Glutamatergic neuron (in vitro differentiated cells): ENCODE measurements around the gene CEP128. TPM values are rescaled to one million over a fixed set of nuclear protein-coding genes. Genes with fewer than 3 reads are reported as not detected.

ENCODE experiments used
- DNase-seq: peaks from one replicate; pipeline ENCODE4 v3.0.0; 2022
- H3K27ac Mint-ChIP-seq: one replicate; pipeline ENCODE4 v1.8.0; 2020; ENCODE audit warnings: mild to moderate bottlenecking, mixed read lengths, inconsistent platforms; ENCODE audit not compliant: unreplicated experiment
- H3K27me3 Mint-ChIP-seq: one replicate; pipeline ENCODE4 v1.8.0; 2020; ENCODE audit warnings: mild to moderate bottlenecking, moderate library complexity, mixed read lengths, inconsistent platforms; ENCODE audit not compliant: unreplicated experiment
- H3K36me3 Mint-ChIP-seq: one replicate; pipeline ENCODE4 v1.8.0; 2020; ENCODE audit warnings: mild to moderate bottlenecking, mixed read lengths, inconsistent platforms; ENCODE audit not compliant: unreplicated experiment
- H3K4me1 Mint-ChIP-seq: one replicate; pipeline ENCODE4 v1.8.0; 2020; ENCODE audit warnings: mild to moderate bottlenecking, low read depth, mixed read lengths, inconsistent platforms; ENCODE audit not compliant: unreplicated experiment
- H3K4me3 Mint-ChIP-seq: one replicate; pipeline ENCODE4 v1.8.0; 2020; ENCODE audit warnings: mild to moderate bottlenecking, mixed read lengths, inconsistent platforms; ENCODE audit not compliant: unreplicated experiment
- H3K9me3 Mint-ChIP-seq: one replicate; pipeline ENCODE4 v1.8.0; 2020; ENCODE audit warnings: mild to moderate bottlenecking, moderate library complexity, mixed read lengths, inconsistent platforms; ENCODE audit not compliant: unreplicated experiment
- total RNA-seq: library from RNA; stranded (reverse); fragmentation: NEBNext Ultra II Directional; extraction: Animal tissue kit (Norgen Biotek cat#: 25700); gene quantifications from one replicate; pipeline ENCODE4 v1.2.1, GENCODE V29; 2021; ENCODE audit not compliant: unreplicated experiment
- TF ChIP-seq, protein P1 (sequence below): fragments of 200-600 bp; sonication (generic); IDR thresholded peaks from one replicate; pipeline ENCODE4 v1.5.0; 2021; ENCODE audit not compliant: partially characterized antibody, unreplicated experiment

CEP128 gene
- total RNA-seq, 1 donor from 2014 or later, result 38.5 TPM

DNA sequence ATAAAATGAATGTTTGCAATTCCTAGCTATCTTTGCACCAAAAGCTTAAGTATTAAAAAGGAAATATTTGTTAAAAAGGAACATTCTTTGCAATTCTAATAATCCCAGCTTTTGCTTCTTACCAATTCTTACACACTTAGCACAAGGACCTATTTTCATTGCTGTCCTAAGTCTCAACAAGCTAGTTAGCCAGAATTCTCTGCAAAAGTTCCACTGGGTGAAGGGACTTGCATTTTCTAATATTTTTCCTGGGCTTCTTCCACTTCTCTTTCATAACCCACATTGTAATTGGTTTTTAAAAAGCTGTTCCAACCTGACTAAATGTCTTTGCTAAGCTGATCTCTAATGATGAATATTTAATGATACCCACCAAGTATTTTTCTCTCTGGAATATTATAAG, 422.5 kb downstream of the CEP128 start:
- H3K27ac Mint-ChIP-seq, result no peak overlapping the region
- TF ChIP-seq, protein P1, sequence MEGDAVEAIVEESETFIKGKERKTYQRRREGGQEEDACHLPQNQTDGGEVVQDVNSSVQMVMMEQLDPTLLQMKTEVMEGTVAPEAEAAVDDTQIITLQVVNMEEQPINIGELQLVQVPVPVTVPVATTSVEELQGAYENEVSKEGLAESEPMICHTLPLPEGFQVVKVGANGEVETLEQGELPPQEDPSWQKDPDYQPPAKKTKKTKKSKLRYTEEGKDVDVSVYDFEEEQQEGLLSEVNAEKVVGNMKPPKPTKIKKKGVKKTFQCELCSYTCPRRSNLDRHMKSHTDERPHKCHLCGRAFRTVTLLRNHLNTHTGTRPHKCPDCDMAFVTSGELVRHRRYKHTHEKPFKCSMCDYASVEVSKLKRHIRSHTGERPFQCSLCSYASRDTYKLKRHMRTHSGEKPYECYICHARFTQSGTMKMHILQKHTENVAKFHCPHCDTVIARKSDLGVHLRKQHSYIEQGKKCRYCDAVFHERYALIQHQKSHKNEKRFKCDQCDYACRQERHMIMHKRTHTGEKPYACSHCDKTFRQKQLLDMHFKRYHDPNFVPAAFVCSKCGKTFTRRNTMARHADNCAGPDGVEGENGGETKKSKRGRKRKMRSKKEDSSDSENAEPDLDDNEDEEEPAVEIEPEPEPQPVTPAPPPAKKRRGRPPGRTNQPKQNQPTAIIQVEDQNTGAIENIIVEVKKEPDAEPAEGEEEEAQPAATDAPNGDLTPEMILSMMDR, result no peak
- H3K4me3 Mint-ChIP-seq, result no peak overlapping the region
- H3K4me1 Mint-ChIP-seq, result peaks cover 7% of the 10 kb centered on the region
- H3K36me3 Mint-ChIP-seq, result no peaks in the 10 kb centered on the region
- DNase-seq, result no peak
- peaks cover 2% of the 10 kb centered on the region for H3K9me3 Mint-ChIP-seq
- no peaks in the 10 kb centered on the region for H3K27me3 Mint-ChIP-seq

DNA sequence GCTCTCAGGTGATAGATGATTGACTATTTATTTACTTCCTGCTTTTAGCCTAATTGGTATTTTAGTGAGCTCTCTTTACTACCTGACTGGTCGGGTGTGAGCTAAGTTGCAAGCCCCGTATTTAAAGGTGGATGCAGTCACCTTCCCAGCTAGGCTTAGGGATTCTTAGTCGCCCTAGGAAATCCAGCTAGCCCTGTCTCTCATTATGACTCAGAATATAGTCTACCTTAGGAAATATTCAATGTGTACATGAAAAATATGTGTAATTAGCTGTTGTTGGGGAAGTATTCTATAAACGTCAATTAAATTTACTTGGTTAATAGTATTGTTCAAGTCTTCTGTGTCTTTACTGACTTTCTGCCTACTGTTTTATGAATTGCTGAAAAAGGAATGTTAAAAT, 423.4 kb downstream of the CEP128 start:
- H3K9me3 Mint-ChIP-seq, result peaks cover 2% of the 10 kb centered on the region
- H3K27ac Mint-ChIP-seq, result no peak overlapping the region
- TF ChIP-seq, protein P1, result no peak
- H3K4me1 Mint-ChIP-seq, result peaks cover 5% of the 10 kb centered on the region
- no peaks in the 10 kb centered on the region for H3K36me3 Mint-ChIP-seq
- H3K4me3 Mint-ChIP-seq, result no peak overlapping the region
- no peaks in the 10 kb centered on the region for H3K27me3 Mint-ChIP-seq
- DNase-seq, result no peak

DNA sequence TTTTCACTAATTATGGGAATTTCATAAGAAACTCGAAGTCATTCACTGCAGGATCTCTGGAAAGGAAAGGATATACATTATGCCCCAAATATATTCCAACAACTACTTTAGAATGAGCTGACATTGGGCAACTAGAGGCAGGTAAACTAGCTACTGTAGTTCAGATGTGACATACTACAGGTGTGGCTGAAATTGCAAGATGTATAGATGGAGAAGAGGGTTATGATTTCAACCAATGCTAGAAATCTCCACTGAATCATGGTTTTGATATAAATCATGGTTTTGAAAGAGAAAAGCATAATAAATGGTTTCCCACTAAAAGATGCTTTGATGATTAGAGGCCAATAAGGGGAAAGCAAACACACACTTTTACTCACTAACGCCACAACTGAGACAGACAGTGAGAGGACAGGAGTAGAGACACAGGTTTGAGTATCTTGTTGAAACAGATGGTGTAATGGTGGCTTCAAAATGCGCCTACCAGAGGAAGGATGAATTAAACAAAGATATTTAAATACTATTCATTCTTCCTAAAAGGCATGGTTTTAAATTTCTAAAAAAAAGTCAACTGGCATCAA, 434.2 kb downstream of the CEP128 start:
- no peak overlapping the region for H3K27ac Mint-ChIP-seq
- DNase-seq, result no peak
- H3K4me1 Mint-ChIP-seq, result no peaks in the 10 kb centered on the region
- no peaks in the 10 kb centered on the region for H3K9me3 Mint-ChIP-seq
- TF ChIP-seq, protein P1, result no peak
- no peaks in the 10 kb centered on the region for H3K36me3 Mint-ChIP-seq
- H3K27me3 Mint-ChIP-seq, result peaks cover 2% of the 10 kb centered on the region
- H3K4me3 Mint-ChIP-seq, result no peak overlapping the region

DNA sequence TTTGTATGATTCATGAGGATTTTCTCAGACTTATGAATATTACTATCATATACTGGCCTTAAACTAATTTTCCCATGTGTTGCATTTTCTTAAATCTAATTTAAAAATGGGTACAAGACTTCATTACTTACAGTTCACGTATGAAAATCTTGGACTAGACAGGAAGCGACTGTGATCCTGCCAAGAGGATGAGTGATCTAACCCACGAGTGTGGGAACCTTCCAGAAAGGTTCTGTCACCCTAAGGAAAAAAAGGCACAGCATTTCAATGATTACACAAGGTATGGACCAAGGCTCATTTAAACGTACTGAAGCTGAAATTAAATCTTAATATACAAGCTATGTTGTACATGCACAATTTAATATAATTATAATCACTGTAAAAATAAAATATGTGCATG, 436.8 kb downstream of the CEP128 start:
- Mint-ChIP-seq H3K9me3 (no peaks in the 10 kb centered on the region), H3K27ac (no peak overlapping the region), H3K36me3 (no peaks in the 10 kb centered on the region)

DNA sequence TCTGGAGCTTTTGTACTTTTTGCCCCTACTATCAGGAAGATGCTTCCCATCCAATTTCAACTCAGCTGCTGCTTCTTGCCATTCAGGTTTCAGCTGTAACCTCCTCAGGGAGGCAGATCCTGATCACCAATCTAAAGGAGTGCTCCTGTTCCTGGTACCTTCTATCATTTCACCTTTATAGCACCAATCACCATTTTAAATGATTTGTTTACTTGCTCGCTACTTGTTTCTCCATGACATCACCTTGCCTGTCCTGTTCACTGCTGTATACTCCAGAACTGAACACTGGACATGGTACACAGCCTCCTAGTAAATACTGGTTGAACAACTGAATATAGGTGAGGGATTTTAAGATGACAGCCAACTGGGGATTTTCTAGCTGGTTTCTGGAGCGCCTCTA, 443.0 kb downstream of the CEP128 start:
- H3K36me3 Mint-ChIP-seq, result no peaks in the 10 kb centered on the region
- no peak overlapping the region for H3K27ac Mint-ChIP-seq

More for the DNA sequence above, 436.8 kb downstream of the CEP128 start:
- TF ChIP-seq, protein P1, result no peak
- Mint-ChIP-seq H3K4me1 (no peaks in the 10 kb centered on the region), H3K4me3 (no peak overlapping the region), H3K27me3 (peaks cover 2% of the 10 kb centered on the region)
- no peak for DNase-seq

More for the DNA sequence above, 443.0 kb downstream of the CEP128 start:
- no peak for DNase-seq
- Mint-ChIP-seq H3K9me3 (no peaks in the 10 kb centered on the region), H3K4me1 (no peaks in the 10 kb centered on the region), H3K4me3 (no peak overlapping the region), H3K27me3 (no peaks in the 10 kb centered on the region)
- TF ChIP-seq, protein P1, result no peak
